Measurements from ENCODE around the gene ORC3. TPM values are rescaled to one million over a fixed set of nuclear protein-coding genes. Genes with fewer than 3 reads are reported as not detected.

The ORC3 gene
- total RNA-seq, 4 donors from 2014 or later = 11.4 to 21.6 (median 13.9) TPM

GRCh38 chr6:87639373-87639772 lies 49.4 kb downstream of the ORC3 start:
- DNase-seq (ENCODE audit: low spot score) (no peak), ATAC-seq (ENCODE audit: low FRiP score) (no peak)
- no peak for TF ChIP-seq CTCF (IDR thresholded peaks at IDR 0.05)

- ATAC-seq (ENCODE audit: low FRiP score) (no peak), DNase-seq (ENCODE audit: low spot score) (no peak)
- no peak for TF ChIP-seq CTCF (IDR thresholded peaks at IDR 0.05)
These were observed 51.2 kb downstream of the ORC3 start for GRCh38 chr6:87641065-87641692.

- TF ChIP-seq CTCF (IDR thresholded peaks at IDR 0.05) = no peak
- no peak for ATAC-seq (ENCODE audit: low FRiP score)
- no peak for DNase-seq (ENCODE audit: low spot score)
These were observed 55.1 kb downstream of the ORC3 start for GRCh38 chr6:87645080-87645479.

- TF ChIP-seq CTCF (IDR thresholded peaks at IDR 0.05) = no peak
- ATAC-seq (ENCODE audit: low FRiP score) (no peak), DNase-seq (ENCODE audit: low spot score) (no peak)
These were observed 63.4 kb downstream of the ORC3 start for GRCh38 chr6:87653074-87653962.

GRCh38 chr6:87654122-87654521 lies 64.2 kb downstream of the ORC3 start:
- no peak for TF ChIP-seq CTCF (IDR thresholded peaks at IDR 0.05)
- ATAC-seq (ENCODE audit: low FRiP score) = no peak
- DNase-seq (ENCODE audit: low spot score) = no peak

GRCh38 chr6:87654875-87655454 lies 65.0 kb downstream of the ORC3 start:
- DNase-seq (ENCODE audit: low spot score) (no peak), ATAC-seq (ENCODE audit: low FRiP score) (no peak)
- no peak for TF ChIP-seq CTCF (IDR thresholded peaks at IDR 0.05)
